Mucosa of descending colon (tissue), 3 donors: Measurements from ENCODE around the gene TTI1. TPM values are rescaled to one million over a fixed set of nuclear protein-coding genes. Genes with fewer than 3 reads are reported as not detected.

Source experiments
- ATAC-seq: fragments of 200-7000 bp; cut with Tn5 transposase; one replicate; pipeline ENCODE4 v1.9.1; 2020; ENCODE audit warnings: mild to moderate bottlenecking, moderate library complexity
- DNase-seq, 3 donors: peaks; one replicate each; pipeline ENCODE4 v3.0.0-alpha.2; 2020
- H3K36me3 ChIP-seq: fragments of 200-600 bp; one replicate; pipeline ENCODE4 v1.8.0; 2021; ENCODE audit warnings: low read depth, mild to moderate bottlenecking
- H3K4me1 ChIP-seq: fragments of 200-600 bp; one replicate; pipeline ENCODE4 v1.8.0; 2021; ENCODE audit warnings: low read depth, mild to moderate bottlenecking
- H3K4me3 ChIP-seq: fragments of 200-600 bp; one replicate; pipeline ENCODE4 v1.8.0; 2021; ENCODE audit warnings: mild to moderate bottlenecking
- H3K9me3 ChIP-seq: fragments of 200-600 bp; one replicate; pipeline ENCODE4 v1.8.0; 2021; ENCODE audit warnings: mild to moderate bottlenecking
- CTCF ChIP-seq: fragments of 200-600 bp; IDR thresholded peaks from one replicate; pipeline ENCODE4 v1.8.0; 2022; ENCODE audit warnings: antibody characterized with exemption, mild to moderate bottlenecking
- intact Hi-C, 2 donors: fragments of 100-400 bp; cut with DNase I in 1 of 2; cut with micrococcal nuclease in 1 of 2; formaldehyde crosslinking; loops; one replicate each; pipeline versions ENCODE4 v1.11.0 to v1.11.1; 2022; cut with DNase I, micrococcal nuclease
- total RNA-seq, 3 donors: library from RNA; stranded (reverse); fragmentation: NEBNext Ultra II Directional in 2 of 3; extraction: Animal tissue kit (Norgen Biotek cat#: 25700) in 2 of 3; gene quantifications; one replicate each; pipeline versions ENCODE4 v1.2.1 to v1.2.4, GENCODE V29; 2021 to 2023
- donor health status: DM: no; HTN: no; CAD: no; lungs with moderate emphysema.
- donor health status: DM: no; HTN: no; CAD: no.
- donor health status: DM: no; HTN: yes; CAD: no.

The TTI1 gene
- total RNA-seq, 3 donors from 2014 or later, result 13.4 to 16.4 (median 14.0) TPM

DNA sequence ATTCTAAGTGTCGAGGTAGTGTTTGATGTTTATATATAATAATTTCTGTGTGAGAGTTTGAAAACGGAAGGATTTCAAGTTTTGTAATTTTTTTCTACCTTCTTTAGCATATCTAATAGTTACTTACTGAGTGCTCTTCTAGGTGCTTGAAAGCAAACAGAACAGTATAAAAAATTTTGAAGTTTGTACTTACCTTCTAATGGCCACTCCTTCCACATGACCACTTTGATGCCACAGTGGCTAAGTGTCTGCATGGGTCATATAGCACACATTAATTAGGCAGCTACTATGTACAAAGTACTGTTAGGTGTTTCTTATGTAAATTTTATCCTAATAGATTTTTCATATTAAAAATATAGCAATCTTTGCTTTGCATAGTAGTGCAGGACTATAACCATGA, 21.4 kb upstream of the TTI1 start:
- no peak overlapping the region for H3K4me3 ChIP-seq
- no peaks in the 10 kb centered on the region for H3K9me3 ChIP-seq
- H3K36me3 ChIP-seq, result no peaks in the 10 kb centered on the region
- ATAC-seq, result no peak
- no peaks in the 10 kb centered on the region for H3K4me1 ChIP-seq
- no peak for DNase-seq
- intact Hi-C loops, result loop anchor here (5.0 kb wide), 2 partner anchors 113 to 168 kb away; partner anchors contain the start of gene TGM2 (in 1 of the 2)
- TF ChIP-seq CTCF, result no peak

DNA sequence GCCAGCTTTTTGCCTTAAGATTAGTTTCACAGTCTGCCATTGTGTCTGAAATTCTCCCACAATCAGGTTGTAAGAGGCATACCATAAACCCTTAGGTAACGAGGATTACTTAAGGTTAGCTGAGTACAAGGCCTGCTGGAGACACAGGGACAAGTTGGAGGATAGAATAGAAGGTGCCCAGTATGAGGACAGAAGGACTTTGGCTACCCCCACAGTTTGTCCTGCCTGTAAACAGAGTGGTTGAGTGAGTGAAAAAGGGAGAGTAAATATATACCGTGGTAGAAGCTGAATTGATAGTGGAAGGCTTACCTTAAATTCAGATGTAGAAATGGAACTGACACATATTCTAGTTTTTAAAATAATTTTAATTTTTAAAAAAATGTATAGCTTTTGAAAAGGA, 19.6 kb upstream of the TTI1 start:
- Histone ChIP-seq H3K4me1 (no peaks in the 10 kb centered on the region), H3K36me3 (no peaks in the 10 kb centered on the region), H3K9me3 (no peaks in the 10 kb centered on the region), H3K4me3 (no peak overlapping the region)
- DNase-seq, result no peak
- intact Hi-C loops, result no loop called here
- no peak for TF ChIP-seq CTCF
- no peak for ATAC-seq

GRCh38 chr20:38050686-38051085, 17.4 kb upstream of the TTI1 start:
- no peak overlapping the region for H3K4me3 ChIP-seq
- ATAC-seq (no peak), DNase-seq (no peak)
- H3K36me3 ChIP-seq, result no peaks in the 10 kb centered on the region
- intact Hi-C loops, result no loop called here
- no peaks in the 10 kb centered on the region for H3K4me1 ChIP-seq
- no peaks in the 10 kb centered on the region for H3K9me3 ChIP-seq
- TF ChIP-seq CTCF, result no peak

DNA sequence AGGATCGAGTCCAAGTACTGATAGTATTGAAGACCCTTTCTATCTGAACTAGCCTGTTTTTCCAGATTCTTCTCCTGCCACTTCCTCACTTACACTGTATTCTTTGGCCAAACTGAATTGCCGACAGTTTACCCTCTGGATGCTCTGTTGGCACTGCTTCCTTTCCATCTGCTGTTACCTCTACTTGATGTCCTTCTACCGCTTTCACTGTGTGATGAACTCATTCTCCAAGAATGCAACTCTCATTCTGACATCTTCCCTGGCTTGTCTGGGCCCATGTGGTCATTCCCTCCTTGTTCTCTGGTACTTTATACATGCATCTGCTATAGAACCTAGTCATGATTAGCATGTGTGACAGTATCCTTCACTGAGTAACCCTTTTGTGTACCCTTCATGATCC, 16.5 kb upstream of the TTI1 start:
- H3K4me1 ChIP-seq, result no peaks in the 10 kb centered on the region
- no peak for DNase-seq
- H3K4me3 ChIP-seq, result no peak overlapping the region
- no peak for TF ChIP-seq CTCF
- H3K9me3 ChIP-seq, result no peaks in the 10 kb centered on the region
- H3K36me3 ChIP-seq, result no peaks in the 10 kb centered on the region
- intact Hi-C loops, result no loop called here
- ATAC-seq, result no peak

- ATAC-seq, result no peak
- H3K36me3 ChIP-seq, result no peaks in the 10 kb centered on the region
- intact Hi-C loops, result no loop called here
- no peak for TF ChIP-seq CTCF
- no peak overlapping the region for H3K4me3 ChIP-seq
- no peak for DNase-seq
- H3K9me3 ChIP-seq, result no peaks in the 10 kb centered on the region
- no peaks in the 10 kb centered on the region for H3K4me1 ChIP-seq
Observed at GRCh38 chr20:38046572-38046971, 13.3 kb upstream of the TTI1 start.

DNA sequence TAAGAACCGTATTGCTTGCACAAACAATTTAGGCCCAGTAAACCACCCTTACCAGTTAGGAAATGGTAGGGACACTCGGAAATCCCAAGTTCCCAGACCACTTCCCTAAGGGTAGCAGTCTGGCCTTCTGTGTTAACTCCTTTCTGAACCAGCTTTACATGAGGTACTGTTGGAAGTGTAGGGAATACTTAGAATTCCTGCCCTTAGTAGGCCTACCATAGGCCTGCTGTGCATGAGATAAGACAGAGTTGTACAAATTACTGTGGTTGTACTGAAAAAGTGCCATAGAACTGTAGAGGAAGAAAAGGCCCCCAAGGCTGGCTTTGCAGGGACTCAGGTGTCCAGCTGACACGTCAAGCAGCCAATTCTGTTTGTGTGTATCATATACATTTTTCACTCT, 11.4 kb upstream of the TTI1 start:
- TF ChIP-seq CTCF, result no peak
- Histone ChIP-seq H3K9me3 (no peaks in the 10 kb centered on the region), H3K4me1 (no peaks in the 10 kb centered on the region), H3K4me3 (no peak overlapping the region), H3K36me3 (no peaks in the 10 kb centered on the region)
- intact Hi-C loops, result no loop called here
- ATAC-seq (no peak), DNase-seq (no peak)
